Measurements from ENCODE around the gene ZNF487. TPM values are rescaled to one million over a fixed set of nuclear protein-coding genes. Genes with fewer than 3 reads are reported as not detected.

Gene ZNF487
- total and polyA plus RNA-seq, 4 donors: 8.4 to 25.4 (median 9.1) TPM

DNA sequence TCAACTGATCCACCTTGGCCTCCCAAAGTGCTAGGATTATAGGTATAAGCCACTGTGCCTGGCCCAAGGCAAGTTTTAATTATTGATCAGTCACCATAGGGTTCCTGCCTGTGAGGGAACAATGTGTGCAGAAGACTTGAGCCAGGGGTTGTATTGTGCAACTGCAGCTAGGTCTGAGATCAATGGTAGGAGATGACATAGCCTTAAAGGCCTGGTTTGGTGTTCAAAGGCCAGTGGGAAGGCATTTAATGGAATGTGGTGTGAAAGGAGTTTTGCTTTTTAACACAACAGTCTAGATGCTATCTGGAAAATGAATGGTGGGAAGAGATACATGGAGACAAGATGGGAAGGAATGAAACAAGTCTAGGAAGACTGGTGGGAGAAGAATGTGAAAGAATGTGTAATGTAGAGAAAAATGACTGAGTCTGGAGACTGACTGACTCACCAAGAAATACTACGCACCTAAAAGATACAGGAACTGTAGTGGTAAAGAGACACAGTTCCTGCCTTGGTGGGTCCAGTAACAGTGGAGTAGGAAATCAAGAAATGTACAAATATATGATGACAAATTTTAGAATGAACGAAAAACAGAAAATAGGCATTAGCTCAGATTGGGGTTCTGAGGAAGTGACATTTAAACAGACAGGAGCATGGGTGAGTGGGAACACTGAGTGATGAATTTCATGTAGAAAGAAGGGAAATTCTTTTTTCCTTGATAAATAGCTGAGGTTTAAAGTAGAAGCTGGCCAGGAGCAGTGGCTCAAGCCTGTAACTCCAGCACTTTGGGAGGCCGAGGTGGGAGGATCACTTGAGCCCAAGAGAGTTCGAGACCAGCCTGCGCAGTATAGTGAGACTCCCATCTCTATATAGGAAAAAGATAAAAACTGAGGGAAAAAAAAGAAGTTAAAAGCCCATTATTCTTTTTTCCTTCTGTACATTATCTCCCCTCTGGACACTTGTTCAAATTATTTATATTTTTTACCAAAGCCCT is 37.3 kb upstream of the ZNF487 start:
- peaks cover under 1 to 11% (median 4%) of the 10 kb centered on the region in 4 donors for H3K36me3 ChIP-seq (ENCODE audit: control insufficient read depth in 4 of 4, insufficient read depth in 4 of 4, low read length in 4 of 4)
- no peak for DNase-seq
- no peaks in the 10 kb centered on the region for H3K9me3 ChIP-seq (ENCODE audit: control insufficient read depth in 4 of 4, insufficient read depth in 3 of 4, low read length in 3 of 4)
- 84 to 85% methylated on average over 5 of the region's 5 CpGs for WGBS, 2 donors
- H3K27ac ChIP-seq (ENCODE audit: low read depth in 1 of 2, low read length in 1 of 2): peak overlapping the region in 1 of 2 donors; percentile 47
- H3K4me1 ChIP-seq (ENCODE audit: control insufficient read depth in 5 of 5, insufficient read depth in 5 of 5, low read length in 5 of 5): peaks cover 0 to 30% (median 19%) of the 10 kb centered on the region in 5 donors
- no peak for ATAC-seq (ENCODE audit: insufficient read depth, low FRiP score)
- H3K27me3 ChIP-seq (ENCODE audit: control insufficient read depth in 3 of 3, insufficient read depth in 3 of 3, low read length in 2 of 3): no peaks in the 10 kb centered on the region
- TF ChIP-seq, protein P1, sequence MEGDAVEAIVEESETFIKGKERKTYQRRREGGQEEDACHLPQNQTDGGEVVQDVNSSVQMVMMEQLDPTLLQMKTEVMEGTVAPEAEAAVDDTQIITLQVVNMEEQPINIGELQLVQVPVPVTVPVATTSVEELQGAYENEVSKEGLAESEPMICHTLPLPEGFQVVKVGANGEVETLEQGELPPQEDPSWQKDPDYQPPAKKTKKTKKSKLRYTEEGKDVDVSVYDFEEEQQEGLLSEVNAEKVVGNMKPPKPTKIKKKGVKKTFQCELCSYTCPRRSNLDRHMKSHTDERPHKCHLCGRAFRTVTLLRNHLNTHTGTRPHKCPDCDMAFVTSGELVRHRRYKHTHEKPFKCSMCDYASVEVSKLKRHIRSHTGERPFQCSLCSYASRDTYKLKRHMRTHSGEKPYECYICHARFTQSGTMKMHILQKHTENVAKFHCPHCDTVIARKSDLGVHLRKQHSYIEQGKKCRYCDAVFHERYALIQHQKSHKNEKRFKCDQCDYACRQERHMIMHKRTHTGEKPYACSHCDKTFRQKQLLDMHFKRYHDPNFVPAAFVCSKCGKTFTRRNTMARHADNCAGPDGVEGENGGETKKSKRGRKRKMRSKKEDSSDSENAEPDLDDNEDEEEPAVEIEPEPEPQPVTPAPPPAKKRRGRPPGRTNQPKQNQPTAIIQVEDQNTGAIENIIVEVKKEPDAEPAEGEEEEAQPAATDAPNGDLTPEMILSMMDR (IDR thresholded peaks at IDR 0.05; ENCODE audit: control extremely low read depth, extremely low read depth): no peak
- no peak overlapping the region for H3K4me3 ChIP-seq
- H3K9ac ChIP-seq (ENCODE audit: insufficient read depth in 1 of 2, low read length in 2 of 2): no peak overlapping the region

DNA sequence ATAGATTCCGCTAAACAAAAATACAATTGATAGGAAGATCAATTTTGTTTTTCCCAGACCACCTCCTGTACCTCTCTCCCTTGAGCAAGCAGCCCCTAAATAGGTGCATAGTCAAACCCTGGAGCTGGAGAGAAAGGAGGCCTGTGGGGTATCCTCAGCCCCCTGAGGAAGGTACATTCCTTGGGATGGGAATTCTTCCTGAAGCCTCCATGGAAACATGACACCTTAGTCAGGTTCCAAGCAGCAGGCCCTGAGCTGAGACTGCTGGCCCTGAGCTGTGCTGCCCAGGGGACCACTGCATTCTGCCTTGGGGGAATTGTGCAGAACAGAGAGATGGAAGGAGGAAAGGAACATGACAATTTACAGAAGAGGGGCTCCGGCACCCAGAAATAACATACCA is 35.3 kb upstream of the ZNF487 start:
- Histone ChIP-seq H3K4me3 (no peak overlapping the region), H3K27me3 (ENCODE audit: control insufficient read depth in 3 of 3, insufficient read depth in 3 of 3, low read length in 2 of 3) (no peaks in the 10 kb centered on the region), H3K36me3 (ENCODE audit: control insufficient read depth in 4 of 4, insufficient read depth in 4 of 4, low read length in 4 of 4) (peaks cover 0 to 6% (median 2%) of the 10 kb centered on the region in 4 donors), H3K27ac (ENCODE audit: low read depth in 1 of 2, low read length in 1 of 2) (no peak overlapping the region), H3K9me3 (ENCODE audit: control insufficient read depth in 4 of 4, insufficient read depth in 3 of 4, low read length in 3 of 4) (no peaks in the 10 kb centered on the region), H3K9ac (ENCODE audit: insufficient read depth in 1 of 2, low read length in 2 of 2) (no peak overlapping the region), H3K4me1 (ENCODE audit: control insufficient read depth in 5 of 5, insufficient read depth in 5 of 5, low read length in 5 of 5) (peaks cover 4 to 35% (median 23%) of the 10 kb centered on the region in 5 donors)
- ATAC-seq (ENCODE audit: insufficient read depth, low FRiP score): no peak
- TF ChIP-seq, protein P1 (IDR thresholded peaks at IDR 0.05; ENCODE audit: control extremely low read depth, extremely low read depth): no peak
- 70 to 89% methylated on average over 2 of the region's 2 CpGs for WGBS, 2 donors
- DNase-seq: no peak

DNA sequence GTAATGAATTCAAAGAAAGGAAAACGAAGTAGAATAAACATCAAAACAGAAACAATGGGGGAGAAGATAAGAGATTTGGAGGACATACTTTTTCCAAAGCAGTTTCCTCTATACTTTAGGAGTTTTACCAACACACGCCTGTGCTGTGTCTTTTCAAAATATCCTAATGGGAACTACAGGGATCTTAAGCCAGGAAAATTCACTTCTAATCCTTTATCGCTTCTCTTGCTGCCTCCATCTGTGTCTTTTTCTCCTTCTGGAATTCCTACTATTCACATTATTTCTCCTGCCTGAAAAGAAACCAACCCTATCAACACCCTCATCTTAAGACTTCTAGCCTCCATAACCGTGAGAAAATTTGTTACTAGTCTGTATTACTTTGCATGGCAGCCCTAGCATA is 34.7 kb upstream of the ZNF487 start:
- peaks cover 4 to 37% (median 23%) of the 10 kb centered on the region in 5 donors for H3K4me1 ChIP-seq (ENCODE audit: control insufficient read depth in 5 of 5, insufficient read depth in 5 of 5, low read length in 5 of 5)
- TF ChIP-seq, protein P1 (IDR thresholded peaks at IDR 0.05; ENCODE audit: control extremely low read depth, extremely low read depth): no peak
- H3K27me3 ChIP-seq (ENCODE audit: control insufficient read depth in 3 of 3, insufficient read depth in 3 of 3, low read length in 2 of 3): no peaks in the 10 kb centered on the region
- WGBS, 2 donors: 50 to 56% methylated on average over 4 of the region's 4 CpGs
- H3K27ac ChIP-seq (ENCODE audit: low read depth in 1 of 2, low read length in 1 of 2): no peak overlapping the region
- DNase-seq (no peak), ATAC-seq (ENCODE audit: insufficient read depth, low FRiP score) (no peak)
- H3K9ac ChIP-seq (ENCODE audit: insufficient read depth in 1 of 2, low read length in 2 of 2): no peak overlapping the region
- peaks cover 0 to 6% (median 2%) of the 10 kb centered on the region in 4 donors for H3K36me3 ChIP-seq (ENCODE audit: control insufficient read depth in 4 of 4, insufficient read depth in 4 of 4, low read length in 4 of 4)
- H3K9me3 ChIP-seq (ENCODE audit: control insufficient read depth in 4 of 4, insufficient read depth in 3 of 4, low read length in 3 of 4): no peaks in the 10 kb centered on the region
- H3K4me3 ChIP-seq: no peak overlapping the region

Measured in lung (tissue), 12 donors.